ENCODE results near the gene UFSP1.
"Not testable (repeated sequence)": the region's sequence is repeated elsewhere in the genome, so short reads cannot be mapped to it uniquely, and the experiment has no call there.

UFSP1 gene

DNA sequence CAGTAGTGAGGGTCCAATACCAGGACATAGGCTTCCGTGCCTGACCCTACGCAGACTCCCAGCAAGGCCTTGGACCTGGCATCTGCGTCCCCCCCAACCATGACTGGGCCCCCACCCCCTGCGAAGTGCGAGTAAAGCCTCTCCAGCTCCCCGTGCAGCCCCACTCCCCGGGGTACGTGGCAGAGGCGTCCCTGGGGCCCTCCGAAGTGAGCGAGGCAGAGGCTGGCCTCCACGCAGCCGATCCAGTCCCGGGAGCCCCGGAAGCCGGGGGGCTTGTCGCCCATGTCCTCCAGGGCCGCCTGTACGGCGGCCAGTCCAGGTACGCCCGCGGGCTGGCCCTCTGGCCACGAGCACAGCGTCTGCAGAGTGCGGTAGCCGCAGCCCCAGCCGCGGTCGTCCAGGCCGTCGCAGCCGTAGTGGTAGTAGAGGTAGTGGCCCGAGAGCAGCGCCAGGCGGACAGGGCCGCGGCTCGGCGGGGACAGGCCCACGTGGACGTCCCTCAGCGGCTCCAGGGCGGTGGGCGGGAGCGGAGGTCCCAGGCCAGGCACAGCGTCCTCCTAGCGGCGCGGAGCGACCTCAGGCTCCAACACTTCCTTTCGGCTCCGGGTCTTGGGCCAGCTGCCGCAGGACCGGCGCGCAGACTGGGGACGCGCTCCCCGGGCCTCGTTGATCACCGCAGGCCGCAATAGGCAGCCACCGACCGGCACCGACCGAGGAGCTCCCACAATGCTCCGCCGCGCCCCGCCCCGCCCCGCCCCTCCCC, at the start of gene UFSP1:
TSS of gene UFSP1 (minus strand) at position 728 of the 763 bp plus-strand sequence. CDS start at position 284, 444 bp downstream.
- no peak for DNase-seq

DNA sequence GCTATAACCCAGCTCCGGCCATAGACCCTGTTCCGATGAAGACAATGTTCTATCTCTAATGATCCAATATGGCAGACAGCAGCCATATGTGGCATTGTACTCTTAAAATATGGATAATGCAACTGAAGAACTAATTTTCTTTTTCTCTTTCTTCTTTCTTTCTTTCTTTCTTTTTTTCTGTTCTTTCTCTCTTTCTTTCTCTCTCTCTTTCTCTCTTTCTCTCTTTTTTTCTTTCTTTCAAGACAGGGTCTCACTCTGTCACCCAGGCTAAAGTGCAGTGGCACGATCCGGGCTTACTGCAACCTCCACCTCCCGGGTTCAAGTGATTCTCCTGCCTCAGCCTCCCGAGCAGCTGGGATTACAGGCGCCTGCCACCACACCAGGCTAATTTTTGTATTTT, 46.7 kb upstream of the UFSP1 start:
- not testable (repeated sequence) for DNase-seq

DNA sequence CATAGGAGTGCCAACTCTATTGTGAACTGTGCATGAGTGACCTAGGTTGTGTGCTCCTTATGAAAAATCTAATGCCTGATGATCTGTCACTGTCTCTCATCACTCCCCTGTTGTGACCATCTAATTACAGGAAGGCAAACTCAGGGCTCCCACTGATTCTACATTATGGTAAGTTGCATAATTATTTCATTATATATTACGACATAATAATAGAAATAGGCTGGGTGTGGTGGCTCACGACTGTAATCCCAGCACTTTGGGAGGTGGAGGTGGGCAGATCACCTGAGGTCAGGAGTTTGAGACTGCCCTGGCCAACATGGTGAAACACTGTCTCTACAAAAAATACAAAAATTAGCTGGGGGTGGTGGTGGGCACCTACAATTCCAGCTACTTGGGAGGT, 45.9 kb upstream of the UFSP1 start:
- DNase-seq: not testable (repeated sequence)

DNA sequence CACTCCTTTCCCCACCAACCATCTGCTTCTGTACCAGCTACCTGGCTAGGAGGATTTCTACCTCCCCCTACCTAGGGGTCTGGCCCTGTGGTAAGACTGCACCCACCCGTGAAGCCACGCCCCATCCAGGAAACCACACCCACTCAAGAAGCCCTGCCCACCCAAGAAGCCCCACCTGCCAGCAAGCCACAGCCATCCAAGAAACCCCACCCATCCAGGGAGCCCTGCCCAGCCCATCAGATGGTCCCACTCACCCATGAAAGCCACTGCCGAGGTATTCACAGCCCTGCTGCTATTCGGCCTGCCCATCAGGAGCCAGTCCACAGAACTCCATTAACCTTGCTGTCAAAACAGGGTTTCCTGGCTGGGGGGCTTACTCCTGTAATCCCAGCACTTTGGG, 44.2 kb upstream of the UFSP1 start:
- DNase-seq: no peak

DNA sequence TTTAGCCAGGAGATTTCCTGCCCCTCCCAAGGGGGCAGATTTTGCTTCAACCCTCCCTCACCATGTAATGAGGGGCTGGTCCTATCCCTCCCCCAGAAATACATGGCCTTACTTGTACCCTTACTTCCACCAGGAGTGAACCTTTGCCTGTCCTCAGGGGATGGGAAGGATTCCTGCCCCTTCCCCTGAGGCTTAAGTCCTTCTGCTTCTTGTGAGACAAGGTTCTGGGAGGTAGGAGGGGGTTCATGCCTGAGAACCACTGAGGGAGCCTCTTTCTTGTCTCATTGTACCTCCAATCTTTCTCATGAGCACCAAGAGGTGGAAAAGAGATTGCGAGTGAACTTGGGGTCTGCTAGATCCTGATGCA, 40.3 kb upstream of the UFSP1 start:
- no peak for DNase-seq

DNA sequence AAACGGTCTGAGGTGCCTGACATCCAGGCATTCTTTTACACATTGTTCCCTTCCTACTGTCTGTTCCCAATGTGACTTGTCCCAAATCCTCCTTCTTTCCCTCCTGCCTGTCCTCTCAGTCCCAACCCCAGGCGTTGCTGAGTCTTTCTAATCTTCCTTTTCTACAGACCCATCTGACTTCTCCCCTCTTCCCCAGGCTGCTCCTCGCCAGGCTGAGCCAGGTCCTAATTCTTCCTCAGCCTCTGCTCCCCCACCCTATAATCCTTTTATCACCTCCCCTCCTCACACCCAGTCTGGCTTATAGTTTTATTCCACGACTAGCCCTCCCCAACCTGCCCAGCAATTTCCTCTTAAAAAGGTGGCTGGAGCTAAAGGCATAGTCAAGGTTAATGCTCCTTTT, 34.1 kb upstream of the UFSP1 start:
- not testable (repeated sequence) for DNase-seq

DNA sequence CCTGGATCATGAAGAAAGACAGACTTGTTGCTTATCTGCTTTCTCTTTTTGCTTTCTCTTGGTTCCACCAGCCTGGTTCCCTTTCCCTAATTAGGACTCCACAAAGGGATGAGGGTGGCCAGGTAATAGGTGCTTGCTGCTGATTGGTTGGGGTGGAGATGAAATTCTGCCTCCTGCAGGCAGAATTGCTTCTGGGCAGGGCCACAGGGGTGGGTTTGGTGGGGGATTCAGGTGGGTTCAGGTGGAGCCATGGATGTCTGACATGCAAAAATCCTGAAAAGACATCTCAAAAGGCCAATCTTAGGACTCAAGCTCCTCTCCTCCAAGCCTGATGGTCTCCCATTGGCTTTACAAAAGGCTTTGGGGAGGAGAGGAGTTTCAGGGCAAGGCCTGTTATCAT, 31.5 kb upstream of the UFSP1 start:
- DNase-seq: no peak

DNA sequence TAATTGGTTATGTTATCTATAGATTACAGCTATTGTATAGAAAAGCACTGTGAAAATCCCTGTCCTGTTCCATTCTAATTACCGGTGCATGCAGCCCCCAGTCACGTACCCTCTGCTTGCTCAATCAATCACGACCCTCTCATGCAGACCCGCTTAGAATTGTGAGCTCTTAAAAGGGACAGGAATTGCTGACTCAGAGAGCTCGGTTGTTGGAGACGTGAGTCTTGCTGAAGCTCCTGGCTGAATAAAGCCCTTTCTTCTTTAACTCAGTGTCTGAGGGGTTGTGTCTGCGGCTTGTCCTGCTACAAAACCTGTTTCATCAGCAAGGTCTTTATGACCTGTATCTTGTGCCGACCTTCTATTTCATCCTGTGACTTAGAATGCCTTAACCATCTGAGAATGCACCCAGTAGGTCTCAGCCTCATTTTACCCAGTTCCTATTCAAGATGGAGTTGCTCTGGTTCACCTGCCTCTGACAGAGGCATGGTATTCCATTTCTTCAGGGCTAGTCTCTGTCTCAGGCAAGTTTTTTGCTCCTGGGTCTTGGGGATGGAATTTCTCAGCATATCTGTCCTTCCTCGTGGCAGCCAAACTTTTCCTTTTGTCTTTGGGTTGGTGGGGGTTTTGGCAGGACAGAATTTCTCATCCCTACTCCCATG, 30.4 kb upstream of the UFSP1 start:
- not testable (repeated sequence) for DNase-seq

DNA sequence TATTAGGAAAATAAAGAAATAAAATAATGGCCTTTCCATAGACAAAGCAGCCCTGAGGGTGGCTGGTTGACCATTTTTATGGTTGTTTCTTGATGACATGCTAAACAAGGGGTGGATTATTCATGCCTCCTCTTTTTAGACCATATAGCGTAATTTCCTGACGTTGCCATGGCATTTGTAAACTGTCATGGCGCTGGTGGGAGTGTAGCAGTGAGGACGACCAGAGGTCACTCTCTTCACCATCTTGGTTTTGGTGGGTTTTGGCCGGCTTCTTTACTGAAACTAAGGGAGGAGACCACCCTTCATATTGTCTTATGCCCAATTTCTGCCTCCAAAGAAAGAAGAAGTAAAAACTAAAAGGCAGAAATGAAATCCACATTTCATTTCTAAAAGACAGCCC, 29.8 kb upstream of the UFSP1 start:
- not testable (repeated sequence) for DNase-seq

DNA sequence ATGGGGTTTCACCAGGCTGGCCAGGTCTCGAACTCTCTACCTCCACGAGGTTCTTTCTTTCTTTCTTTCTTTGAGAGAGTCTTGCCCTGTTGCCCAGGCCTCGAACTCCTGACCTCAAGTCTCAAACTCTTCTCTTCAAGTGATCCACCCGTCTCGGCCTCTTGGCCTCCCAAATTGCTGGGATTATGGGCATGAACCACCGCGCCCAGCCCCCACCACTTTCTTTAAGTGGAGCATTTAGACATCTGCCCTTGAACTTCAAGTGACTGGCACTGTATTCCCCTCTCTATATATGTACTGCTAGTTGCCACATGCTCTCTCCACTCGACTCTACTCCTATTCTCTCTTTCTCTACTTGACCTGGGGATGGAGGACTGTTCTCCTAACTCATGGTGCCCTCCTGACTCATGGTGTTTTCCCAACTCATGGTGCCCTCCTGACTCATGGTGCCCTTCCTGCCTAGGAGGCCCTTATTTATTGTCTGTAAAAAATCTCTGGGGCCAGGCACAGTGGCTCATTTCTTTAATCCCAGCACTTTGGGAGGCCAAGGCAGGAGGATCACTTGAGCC, 25.4 kb upstream of the UFSP1 start:
- DNase-seq: no peak

DNA sequence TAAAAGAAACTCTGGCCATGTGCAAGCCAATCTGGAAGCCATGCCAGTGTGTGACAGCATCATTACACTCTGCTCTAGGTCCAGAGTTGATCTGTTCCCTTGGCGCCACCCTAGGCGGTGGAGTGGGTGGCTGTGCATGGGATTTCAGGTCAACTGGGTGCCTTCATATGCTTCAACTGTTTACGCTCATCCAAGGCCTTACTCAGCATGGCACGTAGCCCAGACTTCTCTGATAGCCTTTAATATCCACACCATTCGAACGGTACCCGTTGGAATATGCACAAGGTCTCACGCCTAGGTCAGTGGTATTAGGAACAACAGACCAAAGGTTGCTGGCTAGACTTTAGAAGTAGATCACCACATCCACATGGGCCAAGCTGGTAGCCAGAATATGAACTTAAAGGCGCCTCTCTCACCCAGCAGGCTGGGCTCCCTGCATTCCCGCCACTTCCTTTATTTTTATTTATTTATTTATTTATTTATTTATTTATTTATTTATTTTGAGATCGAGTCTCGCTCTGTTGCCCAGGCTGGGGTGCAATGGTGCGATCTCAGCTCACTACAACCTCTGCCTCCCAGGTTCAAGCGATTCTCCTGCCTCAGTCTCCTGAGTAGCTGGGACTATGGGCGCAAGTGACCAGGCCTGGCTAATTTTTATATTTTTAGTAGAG, 24.8 kb upstream of the UFSP1 start:
- DNase-seq: no peak

DNA sequence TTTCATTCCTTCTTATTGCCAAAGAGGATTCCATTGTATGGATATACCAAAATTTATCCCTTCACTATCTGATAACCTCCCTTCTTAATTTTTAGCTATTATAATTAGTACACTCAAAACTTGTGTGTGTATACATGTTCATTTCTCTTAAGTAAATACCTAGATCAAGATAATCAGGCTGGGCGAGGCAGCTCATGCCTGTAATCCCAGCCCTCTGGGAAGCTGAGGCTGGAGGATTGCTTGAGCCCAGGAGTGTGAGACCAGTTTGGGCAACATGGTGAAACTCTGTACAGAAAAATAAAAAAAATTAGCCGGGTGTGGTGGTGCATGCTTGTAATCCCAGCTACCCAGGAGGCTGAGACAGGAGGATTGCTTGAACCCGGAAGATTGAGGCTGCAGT, 22.0 kb upstream of the UFSP1 start:
- no peak for DNase-seq

DNA sequence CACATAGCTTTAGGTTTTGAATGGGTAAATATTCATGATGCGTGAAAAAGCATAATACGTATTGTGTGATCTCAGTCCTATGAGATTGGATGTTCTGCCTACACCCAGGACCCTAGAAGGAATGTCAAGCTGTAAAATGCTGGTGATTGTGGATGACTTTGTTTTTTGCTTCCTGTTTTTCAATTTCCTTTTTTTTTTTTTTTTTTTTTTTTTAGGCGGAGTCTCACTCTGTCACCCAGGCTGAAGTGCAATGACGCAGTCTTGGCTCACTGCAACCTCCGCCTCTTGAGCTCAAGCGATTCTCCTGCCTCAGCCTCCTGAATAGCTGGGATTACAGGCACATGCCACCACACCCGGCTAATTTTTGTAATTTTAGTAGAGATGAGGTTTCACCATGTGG, 20.9 kb upstream of the UFSP1 start:
- not testable (repeated sequence) for DNase-seq

DNA sequence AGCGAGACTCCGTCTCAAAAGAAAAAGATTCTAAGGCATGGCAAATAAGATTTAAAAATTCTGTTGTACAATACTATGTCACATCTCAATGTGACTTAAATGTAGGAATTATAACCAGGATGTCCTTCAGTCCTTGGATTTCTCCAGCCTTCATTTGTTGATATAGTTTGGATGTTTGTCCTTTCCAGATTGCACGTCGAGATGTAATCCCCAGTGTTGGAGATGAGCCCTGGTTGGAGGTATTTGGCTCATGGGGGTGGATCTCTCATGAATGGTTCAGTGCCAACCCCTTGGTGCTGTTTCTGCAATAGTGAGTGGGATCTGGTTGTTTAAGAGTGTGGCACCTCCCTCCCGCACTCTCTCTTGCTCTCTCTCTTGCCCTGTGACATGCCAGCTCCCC, 19.0 kb upstream of the UFSP1 start:
- no peak for DNase-seq

DNA sequence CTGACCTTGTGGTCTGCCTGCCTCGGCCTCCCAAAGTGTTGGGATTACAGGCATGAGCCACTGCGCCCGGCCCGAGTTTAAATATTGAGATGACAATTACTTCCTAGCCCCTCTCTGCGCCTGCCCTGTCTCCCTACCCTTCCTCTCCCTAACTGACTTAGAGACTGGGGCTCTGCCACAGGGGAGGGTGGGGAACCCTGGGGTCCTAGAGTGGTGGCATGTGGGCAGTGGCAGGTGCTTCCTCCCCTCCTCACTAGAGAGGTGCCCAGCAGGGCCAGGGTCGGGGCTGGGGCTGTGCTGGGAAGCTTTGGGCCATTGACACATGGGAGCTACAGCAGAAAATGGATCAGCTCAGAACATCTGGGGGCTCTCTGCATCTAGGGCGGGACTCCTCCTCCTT, 13.1 kb upstream of the UFSP1 start:
- no peak for DNase-seq

DNA sequence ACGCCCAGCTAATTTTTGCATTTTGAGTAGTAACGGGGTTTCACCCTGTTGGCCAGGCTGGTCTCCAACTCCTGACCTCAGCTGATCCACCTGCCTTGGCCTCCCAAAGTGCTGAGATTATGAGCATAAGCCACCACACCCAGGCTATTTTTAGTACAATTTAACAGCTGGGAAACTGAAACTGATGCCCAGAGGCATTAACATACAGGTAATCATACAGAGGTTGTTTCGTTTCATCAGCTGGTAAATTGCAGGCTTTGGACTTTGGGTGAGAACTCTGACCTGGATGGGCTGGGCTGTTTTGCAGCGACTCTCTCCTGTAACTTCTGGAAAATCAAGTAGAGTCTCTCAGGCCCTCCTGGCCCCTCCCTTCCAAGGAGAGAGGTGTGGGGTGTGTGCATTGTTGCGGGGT, 12.4 kb upstream of the UFSP1 start:
- no peak for DNase-seq

DNA sequence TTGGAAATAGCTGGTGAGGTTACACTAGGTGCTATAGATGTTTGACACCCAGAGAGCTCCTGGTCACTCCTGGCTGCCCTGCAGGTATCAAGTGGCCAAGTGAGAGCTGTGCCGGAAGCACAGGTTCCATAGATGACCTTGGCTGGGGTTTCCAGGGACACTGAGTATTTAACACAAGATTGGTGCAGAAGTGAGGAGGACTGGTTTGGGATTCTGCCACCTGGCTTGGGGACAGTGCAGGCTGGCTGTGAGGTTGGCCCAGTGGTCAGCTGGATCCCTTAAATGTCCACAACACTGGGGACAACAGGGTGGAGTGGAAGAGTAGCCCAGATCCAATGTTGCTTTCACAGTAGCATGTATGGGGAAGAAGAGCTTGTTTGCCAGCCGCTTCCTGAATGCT, 11.5 kb upstream of the UFSP1 start:
- no peak for DNase-seq

DNA sequence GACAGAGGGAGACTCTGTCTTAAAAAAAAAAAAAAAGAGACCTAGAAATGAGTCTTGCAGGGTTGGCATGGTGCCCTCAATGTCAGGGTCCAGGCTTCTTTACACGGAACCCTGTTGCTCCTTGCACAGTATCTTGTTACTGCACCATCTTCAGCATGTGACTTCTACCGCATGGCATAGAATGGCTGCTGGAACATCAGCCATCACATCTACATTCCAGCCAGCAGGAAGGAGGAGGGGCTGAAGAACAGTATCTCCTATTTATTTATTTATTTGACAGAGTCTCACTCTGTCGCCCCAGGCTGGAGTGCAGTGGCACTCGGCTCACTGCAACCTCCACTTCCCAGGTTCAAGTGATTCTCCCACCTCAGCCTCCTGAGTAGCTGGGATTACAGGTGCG, 9.9 kb upstream of the UFSP1 start:
- DNase-seq: no peak

DNA sequence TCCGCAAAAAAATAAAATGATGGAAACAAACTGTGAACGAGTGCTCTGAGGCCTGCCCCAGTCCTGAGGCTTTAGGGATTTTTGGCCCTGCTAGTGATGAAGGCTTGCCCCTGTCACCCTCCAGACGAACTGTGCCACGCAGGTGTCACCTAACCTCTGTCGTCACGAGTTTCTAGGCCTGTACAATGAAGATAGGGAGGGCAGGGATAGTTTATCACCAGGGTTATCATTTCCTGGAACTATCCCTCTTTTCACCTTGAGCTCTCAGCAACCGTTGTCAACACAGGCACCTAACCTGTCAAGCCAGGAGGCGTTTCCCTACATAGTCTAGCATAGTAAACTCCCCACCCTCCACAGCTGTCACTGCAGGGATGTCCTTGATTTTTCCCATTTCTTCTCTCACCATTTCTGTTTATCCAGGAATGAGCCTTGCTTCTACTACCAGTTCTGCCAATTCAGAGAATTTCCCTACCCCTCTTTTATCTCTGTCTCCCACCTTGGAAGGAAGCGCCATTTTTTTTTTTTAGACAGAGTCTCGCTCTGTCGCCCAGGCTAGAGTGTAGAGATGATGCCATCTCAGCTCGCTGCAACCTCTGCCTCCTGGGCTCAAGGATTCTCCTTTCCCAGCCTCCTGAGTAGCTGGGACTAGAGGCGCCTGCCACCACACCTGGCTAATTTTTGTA, 8.4 kb upstream of the UFSP1 start:
- DNase-seq: no peak

DNA sequence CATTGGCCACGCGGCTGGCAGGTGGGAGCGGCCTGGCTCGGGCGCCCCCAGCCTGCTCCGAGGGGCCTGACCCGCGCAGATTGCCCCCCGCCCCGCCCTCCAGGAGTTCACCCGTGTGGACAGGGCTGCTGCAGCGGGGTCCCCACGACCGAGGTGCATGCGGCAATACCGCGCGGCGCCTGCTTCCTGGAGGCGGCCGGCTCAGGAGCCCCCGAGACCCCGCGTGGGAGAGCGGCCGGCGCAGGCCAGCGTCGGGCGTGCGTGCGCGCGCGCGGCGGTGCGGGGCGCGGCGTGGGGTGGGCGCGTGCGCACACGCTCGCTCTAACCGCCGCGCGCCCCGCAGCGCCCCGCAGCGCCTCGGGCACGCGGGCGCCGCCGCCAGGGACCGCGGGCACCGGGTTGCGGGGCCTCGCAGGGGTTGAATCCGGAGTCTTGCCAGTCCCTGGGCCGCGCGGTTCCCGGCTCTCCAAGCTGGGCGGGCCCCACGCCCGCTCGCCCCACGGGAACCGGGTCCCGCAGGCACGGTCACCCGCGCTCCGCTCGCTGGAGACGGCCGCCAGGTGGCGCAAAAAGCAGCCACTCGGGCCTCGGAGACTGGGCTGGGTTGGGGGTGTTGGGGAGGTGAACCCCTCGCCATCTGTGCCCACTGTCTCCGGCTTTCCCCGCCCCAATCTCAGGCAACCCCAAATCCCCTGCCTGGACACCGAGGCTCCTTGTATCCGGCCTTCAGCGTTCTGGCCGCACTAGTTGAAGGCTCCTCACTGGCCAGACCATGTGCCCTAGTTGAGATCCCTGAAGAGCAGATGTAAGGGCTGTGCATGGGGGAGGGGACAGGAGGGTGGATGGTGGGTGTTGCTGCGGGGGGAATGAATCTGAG, 7.5 kb upstream of the UFSP1 start:
- no peak for DNase-seq

DNA sequence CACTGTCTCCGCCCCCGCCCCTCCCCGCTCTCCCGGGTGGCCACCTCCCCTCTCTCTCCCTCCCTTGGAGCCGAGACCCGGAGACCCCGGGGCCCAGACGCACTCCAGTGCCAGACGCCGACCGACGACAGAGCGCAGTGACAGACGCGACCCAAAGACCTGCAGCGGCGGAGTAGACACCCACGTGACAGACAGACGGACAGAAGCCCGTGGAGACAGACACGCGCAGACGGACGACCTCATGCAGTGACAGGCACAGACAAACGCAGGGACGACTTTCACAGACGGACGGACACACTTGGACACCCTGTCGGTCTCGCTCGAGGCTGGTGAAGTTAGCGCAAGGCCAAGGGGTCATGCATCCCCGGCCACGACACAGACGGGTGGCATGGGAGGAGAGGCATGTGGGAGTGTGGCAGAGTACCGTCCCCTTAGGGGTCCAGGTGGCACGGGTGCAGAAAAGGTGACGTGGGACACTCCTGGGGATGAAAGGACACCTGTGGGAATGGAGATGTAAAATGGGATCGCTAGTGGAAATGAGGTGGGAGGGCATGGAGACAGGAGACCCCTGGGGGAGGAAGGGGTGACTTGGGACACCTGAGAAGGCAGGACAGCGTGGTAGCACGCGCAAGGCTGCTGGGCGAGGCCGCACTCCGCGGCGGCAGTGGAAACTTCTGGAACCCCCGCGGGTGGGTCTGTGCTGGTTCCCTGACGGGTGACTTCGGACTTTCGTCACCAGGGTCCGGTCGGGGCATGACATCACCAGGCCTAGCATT, 6.6 kb upstream of the UFSP1 start:
- no peak for DNase-seq

DNA sequence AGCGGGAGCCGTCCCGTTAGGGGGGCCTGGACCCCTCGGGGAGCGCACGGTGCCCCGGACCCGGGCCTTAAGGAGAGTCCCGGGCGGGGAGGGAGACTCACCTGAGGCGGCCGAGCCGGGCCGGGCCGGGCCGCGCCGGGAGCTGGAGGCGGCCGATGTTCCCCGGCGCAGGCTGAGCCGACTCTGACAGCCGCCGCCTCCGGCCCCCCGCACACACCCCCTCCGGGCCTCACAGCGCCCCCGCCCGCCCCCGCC, 6.1 kb upstream of the UFSP1 start, which contains the start of gene ACHE:
TSS of gene ACHE (minus strand) at position 188 of the 255 bp plus-strand sequence. CDS start 1,656 bp downstream, outside the sequence.
- DNase-seq: no peak

Measured in NCI-H1436 treated with DMSO at 0.1 percent for 48 hours (cell line).